Activated CD8-positive, alpha-beta memory T cell treated with anti-CD3 and anti-CD28 coated beads, Interleukin-2, amount 50 U/mL, for 24 hours (primary cell): ENCODE data around the gene ELAVL3.
"Not testable (repeated sequence)": the region's sequence is repeated elsewhere in the genome, so short reads cannot be mapped to it uniquely, and the experiment has no call there.

Experiments used
- DNase-seq: peaks from one replicate; pipeline ENCODE4 v3.0.0-alpha.2; 2020; ENCODE audit errors: extremely low read depth

Gene ELAVL3

DNA sequence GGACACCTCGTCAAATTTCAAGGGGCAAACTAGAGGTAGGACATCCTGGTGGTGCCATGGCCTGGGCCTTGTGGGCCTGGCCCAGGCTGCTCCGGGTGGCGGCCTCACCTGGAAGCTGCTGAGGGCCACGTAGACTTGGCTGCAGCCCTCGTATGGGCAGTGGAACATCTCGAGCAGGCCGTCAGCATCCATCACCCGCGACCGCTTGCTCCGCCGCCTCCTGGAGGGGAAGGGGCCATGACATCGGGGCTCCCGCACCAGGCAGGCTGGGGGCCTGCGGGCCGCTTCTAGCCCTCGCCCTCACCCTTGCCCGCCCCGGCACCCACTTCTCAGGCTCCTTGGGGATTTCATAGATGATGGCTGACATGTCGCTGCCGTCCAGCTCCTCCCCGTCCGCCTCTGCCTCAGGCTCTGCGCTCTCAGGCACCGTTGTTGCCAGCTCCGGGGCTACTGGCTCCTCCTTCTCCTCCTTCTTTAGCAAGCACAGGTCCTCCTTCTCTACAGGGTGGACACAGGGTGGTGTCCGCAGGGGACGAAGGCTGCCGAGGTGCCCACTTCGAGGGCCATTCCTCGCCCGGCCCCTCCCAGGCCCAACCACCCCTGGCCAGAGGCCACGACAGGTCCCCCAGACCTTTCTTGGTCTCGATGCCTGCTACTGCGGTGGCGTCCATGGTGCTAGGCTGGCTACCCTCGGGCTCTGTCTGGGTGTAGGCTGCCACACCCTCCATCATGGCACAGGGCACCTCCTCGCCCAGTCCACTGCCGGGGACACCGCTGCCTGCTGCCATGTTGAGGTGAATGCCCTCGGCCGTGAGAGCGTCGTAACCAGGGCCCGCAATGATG lies 6.0 kb upstream of the ELAVL3 start:
- no peak for DNase-seq

DNA sequence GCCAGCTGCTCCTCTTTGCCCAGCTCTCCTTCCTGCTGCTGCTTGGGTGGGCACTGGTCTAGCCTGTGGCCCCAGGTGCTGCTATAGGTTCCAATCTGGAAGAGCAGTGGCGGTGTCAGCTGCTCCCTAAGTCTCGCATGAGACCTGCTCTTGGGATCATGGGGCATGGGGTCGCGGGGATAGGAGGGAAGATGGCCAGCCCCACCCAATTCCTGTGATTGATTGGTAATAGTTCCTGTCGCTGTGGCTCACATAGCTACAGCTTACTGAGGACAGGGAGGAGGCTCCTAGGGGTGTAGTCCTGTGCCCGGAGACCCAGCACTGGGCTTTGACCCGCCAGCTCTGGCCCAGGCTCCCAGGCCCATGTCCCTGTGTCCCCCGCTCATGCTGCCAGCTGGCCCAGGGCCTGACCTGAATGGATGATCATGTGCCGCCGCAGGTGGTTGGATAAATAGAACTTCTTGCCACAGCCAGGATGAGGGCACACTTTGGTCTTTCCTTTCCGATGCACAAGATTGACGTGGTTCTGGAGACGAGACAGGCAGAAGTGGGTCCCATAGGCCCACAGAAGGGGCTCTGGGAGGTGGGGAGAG lies 4.5 kb upstream of the ELAVL3 start:
- DNase-seq = no peak

GRCh38 chr19:11483366-11484111 lies 2.7 kb upstream of the ELAVL3 start:
- no peak for DNase-seq

DNA sequence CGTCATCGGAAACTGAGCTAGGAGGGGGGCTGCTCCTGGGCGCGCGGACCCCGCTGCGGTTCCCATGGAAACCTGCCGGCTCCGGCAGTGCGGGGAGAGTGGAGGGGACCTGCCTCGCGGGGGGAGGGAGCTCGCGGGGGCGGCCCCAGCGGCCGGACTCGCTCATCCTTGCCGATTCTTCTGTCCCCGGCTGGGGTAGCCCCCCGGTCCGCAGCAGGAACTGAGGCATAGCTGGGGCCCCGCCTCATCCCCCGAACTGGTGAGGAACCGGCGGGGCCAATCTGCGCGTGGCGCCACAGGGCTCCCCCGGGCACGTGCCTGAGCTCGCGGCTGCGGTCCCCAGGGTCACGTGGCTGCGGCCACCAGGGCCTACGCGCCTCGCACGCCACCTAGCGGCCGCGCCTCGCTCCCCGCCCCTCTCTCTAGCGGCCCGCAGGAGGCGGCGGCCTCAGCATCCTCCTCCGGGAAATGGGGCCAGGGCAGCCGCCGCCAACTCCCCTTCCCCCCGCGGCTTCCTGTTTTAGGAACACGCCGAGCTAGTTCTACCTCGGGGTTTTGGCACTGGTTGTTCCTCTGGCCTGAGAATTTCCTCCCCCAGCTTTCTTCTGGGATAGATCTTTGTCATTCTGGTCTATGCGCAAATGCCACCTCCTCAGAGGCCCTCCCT lies 1.7 kb upstream of the ELAVL3 start:
- DNase-seq = peak; percentile 65

- peak; percentile 59 for DNase-seq
These were observed 913 bp upstream of the ELAVL3 start for GRCh38 chr19:11481534-11482383.

GRCh38 chr19:11479898-11480714 lies 740 bp downstream of the ELAVL3 start:
- no peak for DNase-seq

DNA sequence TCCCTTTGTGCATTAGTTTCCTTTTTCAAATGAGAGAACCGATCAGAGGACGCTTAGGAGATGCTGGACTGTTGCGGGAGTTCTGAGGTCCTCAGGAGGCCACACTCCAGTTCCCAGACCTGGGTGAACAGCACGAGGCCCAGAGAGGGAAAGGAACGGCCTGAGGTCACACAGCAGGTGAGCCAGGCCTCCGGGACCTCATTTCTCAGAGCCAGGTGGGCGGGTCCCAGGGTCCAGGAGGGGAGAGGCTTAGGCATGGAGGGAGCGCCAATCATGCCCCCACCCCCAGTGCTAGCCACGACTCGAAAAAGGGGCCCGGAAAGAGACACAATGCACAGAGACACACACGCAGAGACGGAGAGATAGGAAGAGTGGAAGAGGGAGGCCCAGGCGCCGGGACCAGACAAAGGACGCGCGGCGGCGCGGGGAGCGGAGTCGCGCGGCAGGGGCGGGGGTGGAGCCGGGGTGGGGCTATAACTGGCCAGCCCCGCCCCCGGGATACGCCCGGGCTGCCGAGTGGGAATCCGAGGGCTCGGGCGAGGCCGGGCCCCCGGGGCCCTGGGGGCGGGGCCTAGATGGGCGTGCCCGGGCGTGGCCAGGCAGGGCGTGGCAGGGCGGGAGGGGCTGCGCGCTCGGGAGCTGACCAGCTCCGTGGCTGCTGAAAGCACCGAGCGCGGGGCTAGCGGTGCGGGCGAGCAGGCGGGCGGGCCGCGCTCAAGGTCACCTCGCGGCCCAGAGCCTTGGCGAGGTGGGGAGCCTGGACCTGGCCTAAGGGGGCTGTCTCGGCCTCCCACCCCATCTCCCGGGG lies 1.6 kb downstream of the ELAVL3 start:
- DNase-seq = no peak

DNA sequence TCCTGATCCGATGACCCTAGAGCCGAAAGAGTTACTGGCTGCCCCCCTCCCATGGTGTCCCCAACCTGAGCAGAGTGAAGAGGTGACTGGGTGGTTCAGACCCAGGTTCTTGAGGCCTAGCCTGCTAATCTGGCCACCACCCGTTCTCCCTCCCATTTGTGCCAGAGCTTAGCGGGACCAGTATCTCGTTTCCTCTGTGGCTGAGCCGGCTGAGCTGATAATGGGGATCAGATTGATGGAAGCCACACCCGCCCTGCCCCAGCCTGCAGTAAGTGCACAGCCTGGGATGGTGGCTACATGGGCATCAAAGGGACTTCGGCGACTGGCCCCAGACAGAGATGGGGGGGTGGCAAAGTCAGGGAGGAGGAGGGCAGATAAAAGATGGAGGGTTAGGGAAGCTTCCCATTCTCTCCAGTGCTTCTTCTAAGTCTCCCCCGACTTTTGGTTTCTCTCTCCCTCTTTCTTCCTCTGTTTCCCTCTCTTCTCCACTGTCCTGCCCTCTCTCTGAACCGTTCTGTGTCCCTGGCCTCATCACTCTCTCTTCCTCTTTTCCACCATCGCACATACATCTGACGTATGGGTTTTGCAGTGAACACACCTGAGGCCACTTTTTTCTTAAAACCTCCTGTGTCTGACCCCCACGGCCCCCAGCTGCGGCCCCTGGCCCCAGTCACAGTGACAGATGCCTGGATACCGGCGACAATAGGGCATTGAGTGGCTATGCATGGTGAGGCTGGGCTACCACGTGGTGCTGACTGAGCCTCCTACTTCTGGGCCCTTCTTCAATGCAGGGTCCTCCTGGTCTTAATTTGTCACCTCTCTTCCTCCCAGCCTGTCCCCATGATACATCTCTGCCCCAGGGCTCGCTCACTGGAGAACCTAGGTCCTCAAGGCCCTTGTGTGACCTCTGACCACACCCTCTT lies 2.4 kb downstream of the ELAVL3 start:
- DNase-seq = no peak

GRCh38 chr19:11475861-11476260 lies 5.0 kb downstream of the ELAVL3 start:
- no peak for DNase-seq

- not testable (repeated sequence) for DNase-seq
These were observed 5.5 kb downstream of the ELAVL3 start for GRCh38 chr19:11475343-11475742.

GRCh38 chr19:11473725-11474124 lies 7.1 kb downstream of the ELAVL3 start:
- no peak for DNase-seq

DNA sequence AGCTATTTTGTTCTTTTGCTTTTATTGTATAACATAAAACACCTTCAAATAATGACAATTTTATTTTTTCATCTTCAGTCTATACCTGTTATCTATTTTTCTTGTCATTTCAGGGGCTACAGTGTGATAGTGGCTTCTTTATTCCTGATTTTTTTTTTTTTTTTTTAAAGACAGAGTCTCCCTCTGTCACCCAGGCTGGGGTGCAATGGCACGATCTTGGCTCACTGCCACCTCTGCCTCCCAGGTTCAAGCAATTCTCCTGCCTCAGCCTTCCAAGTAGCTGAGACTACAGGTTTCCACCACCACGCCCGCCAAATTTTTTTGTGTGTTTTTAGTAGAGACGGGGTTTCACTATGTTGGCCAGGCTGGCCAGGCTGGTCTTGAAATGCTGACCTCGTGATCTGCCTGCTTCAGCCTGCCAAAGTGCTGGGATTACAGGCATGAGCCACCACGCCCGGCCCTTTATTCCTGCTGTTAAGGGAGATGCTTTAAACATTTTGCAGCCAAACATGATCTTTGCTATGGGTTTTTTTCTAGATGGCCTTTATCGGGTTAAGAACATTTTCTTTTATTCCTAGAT lies 12.5 kb downstream of the ELAVL3 start:
- not testable (repeated sequence) for DNase-seq

GRCh38 chr19:11465600-11465999 lies 15.2 kb downstream of the ELAVL3 start:
- DNase-seq = no peak

GRCh38 chr19:11464333-11465265 lies 16.2 kb downstream of the ELAVL3 start:
- no peak for DNase-seq

GRCh38 chr19:11463391-11463790 lies 17.5 kb downstream of the ELAVL3 start:
- DNase-seq = no peak

GRCh38 chr19:11461453-11461852 lies 19.4 kb downstream of the ELAVL3 start:
- no peak for DNase-seq

DNA sequence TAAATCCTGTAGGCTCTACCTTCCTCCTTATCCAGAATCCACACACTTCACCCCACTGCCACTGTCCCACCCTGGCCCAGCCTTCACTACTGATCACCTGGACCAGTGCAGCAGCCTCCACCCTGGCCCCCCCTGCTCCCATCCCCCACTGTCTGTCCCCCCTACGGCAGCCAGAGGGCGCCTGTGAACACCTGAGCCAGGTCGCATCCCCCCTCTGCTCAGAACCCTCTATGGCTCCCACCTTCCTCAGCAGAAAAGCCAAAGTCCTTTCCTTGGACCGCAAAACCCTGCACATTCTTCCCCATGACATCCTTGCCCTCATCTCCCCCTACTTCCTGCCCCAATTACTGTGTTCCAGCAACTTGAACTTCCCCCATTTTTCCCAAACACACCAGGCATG lies 20.6 kb downstream of the ELAVL3 start:
- DNase-seq = no peak
